IMR-90 (cell line): ENCODE measurements around the gene PSMA1. TPM values are rescaled to one million over a fixed set of nuclear protein-coding genes. Genes with fewer than 3 reads are reported as not detected.

ENCODE experiments used
- ATAC-seq: fragments of 200-7000 bp; cut with Tn5 transposase; 2 replicates; pipeline ENCODE4 v1.9.1; 2020; ENCODE audit warnings: low read depth, mild to moderate bottlenecking, moderate library complexity
- BruUV-seq: library from RNA; stranded (reverse); fragments of 400-500 nt; replicated peaks from 2 replicates; lab custom pipeline; 2021; lab: Mats Ljungman, UMichigan
- CTCF ChIA-PET: fragments of 300-600 bp; formaldehyde crosslinking; extraction: SDS; loops from one replicate; lab custom pipeline; 2021; ENCODE audit warnings: antibody characterized with exemption; lab: Yijun Ruan, JAX
- POLR2A ChIA-PET: fragments of 300-600 bp; sonication (Branson Sonifier 250); formaldehyde crosslinking; loops from one replicate; lab custom pipeline; 2022; ENCODE audit warnings: antibody characterized with exemption; ENCODE audit not compliant: unreplicated experiment; lab: Charles Lee
- DNase-seq: peaks from one replicate; pipeline ENCODE4 v3.0.0; 2013
- H2AFZ ChIP-seq: replicated peaks from 2 replicates; pipeline ENCODE3; 2013; ENCODE audit warnings: low read length, mild to moderate bottlenecking; ENCODE audit not compliant: poor library complexity
- H2AK5ac ChIP-seq: 2 replicates; pipeline ENCODE4 v1.6.1; 2013; ENCODE audit warnings: low read depth, low read length, inconsistent platforms
- H2AK9ac ChIP-seq: replicated peaks from 2 replicates; pipeline ENCODE3; 2013; ENCODE audit warnings: mild to moderate bottlenecking, low read depth, low read length, moderate library complexity; ENCODE audit not compliant: poor library complexity
- H2BK120ac ChIP-seq: 2 replicates; pipeline ENCODE4 v1.6.1; 2013; ENCODE audit warnings: low read depth, low read length, inconsistent platforms
- H2BK15ac ChIP-seq: 3 replicates; pipeline ENCODE4 v1.6.1; 2013; ENCODE audit warnings: low read depth, low read length, inconsistent platforms
- H2BK20ac ChIP-seq: 2 replicates; pipeline ENCODE4 v1.6.1; 2013; ENCODE audit warnings: low read depth, mild to moderate bottlenecking, inconsistent platforms, low read length, moderate library complexity
- H2BK5ac ChIP-seq: 2 replicates; pipeline ENCODE4 v1.6.1; 2013; ENCODE audit warnings: mild to moderate bottlenecking, low read depth, low read length, inconsistent platforms; ENCODE audit not compliant: poor library complexity, severe bottlenecking
- H3K14ac ChIP-seq: replicated peaks from 2 replicates; pipeline ENCODE4 v1.6.1; 2013; ENCODE audit warnings: low read depth, low read length, inconsistent platforms
- H3K18ac ChIP-seq: 2 replicates; pipeline ENCODE4 v1.6.1; 2013; ENCODE audit warnings: low read depth, low read length, control low read depth
- H3K23ac ChIP-seq: 2 replicates; pipeline ENCODE4 v1.6.1; 2013; ENCODE audit warnings: low read depth, low read length, inconsistent platforms
- H3K27ac ChIP-seq: 2 replicates; pipeline ENCODE4 v1.5.1; 2013; ENCODE audit warnings: mild to moderate bottlenecking, control low read depth, low read length; ENCODE audit not compliant: insufficient read depth
- H3K27me3 ChIP-seq: 2 replicates; pipeline ENCODE4 v1.6.1; 2013; ENCODE audit warnings: low read length; ENCODE audit not compliant: control insufficient read depth, insufficient read depth
- H3K36me3 ChIP-seq: 2 replicates; pipeline ENCODE4 v1.6.1; 2013; ENCODE audit warnings: low read length, mixed read lengths; ENCODE audit not compliant: control insufficient read depth, insufficient read depth
- H3K4ac ChIP-seq: 2 replicates; pipeline ENCODE4 v1.6.1; 2013; ENCODE audit warnings: low read depth, low read length, inconsistent platforms
- H3K4me1 ChIP-seq: 2 replicates; pipeline ENCODE4 v1.6.1; 2013; ENCODE audit warnings: low read length, mixed read lengths; ENCODE audit not compliant: control insufficient read depth, insufficient read depth
- H3K4me2 ChIP-seq: 2 replicates; pipeline ENCODE4 v1.6.1; 2013; ENCODE audit warnings: low read depth, mild to moderate bottlenecking, control low read depth, low read length, moderate library complexity
- H3K4me3 ChIP-seq: 2 replicates; pipeline ENCODE4 v1.5.1; 2013; ENCODE audit warnings: low read depth, mild to moderate bottlenecking, control low read depth, low read length, moderate library complexity; ENCODE audit not compliant: insufficient read depth
- H3K56ac ChIP-seq: 2 replicates; pipeline ENCODE4 v1.6.1; 2013; ENCODE audit warnings: low read length, inconsistent platforms; ENCODE audit not compliant: insufficient read depth; ENCODE audit errors: extremely low read depth
- H3K79me1 ChIP-seq, 2 experiments: 2 replicates each; pipeline ENCODE4 v1.6.1; 2013; ENCODE audit warnings: low read length in 2 of 2, inconsistent platforms in 1 of 2, low read depth in 1 of 2
- H3K9ac ChIP-seq: 2 replicates; pipeline ENCODE4 v1.6.1; 2013; ENCODE audit warnings: low read depth, low read length, control low read depth
- H3K9me1 ChIP-seq: 2 replicates; pipeline ENCODE4 v1.6.1; 2013; ENCODE audit warnings: low read length, inconsistent platforms; ENCODE audit not compliant: insufficient read depth
- H3K9me3 ChIP-seq: 2 replicates; pipeline ENCODE4 v1.6.1; 2013; ENCODE audit warnings: low read length; ENCODE audit not compliant: control insufficient read depth, insufficient read depth
- H4K20me1 ChIP-seq: 2 replicates; pipeline ENCODE4 v1.6.1; 2013; ENCODE audit warnings: low read length, inconsistent platforms; ENCODE audit not compliant: insufficient read depth
- H4K5ac ChIP-seq: 2 replicates; pipeline ENCODE4 v1.6.1; 2013; ENCODE audit warnings: mild to moderate bottlenecking, low read depth, low read length, control low read depth
- H4K8ac ChIP-seq, 2 experiments: 2 replicates each; pipeline ENCODE4 v1.6.1; 2013; ENCODE audit warnings: low read depth in 2 of 2, low read length in 2 of 2, control low read depth in 1 of 2, inconsistent platforms in 1 of 2
- H4K91ac ChIP-seq: 2 replicates; pipeline ENCODE4 v1.6.1; 2013; ENCODE audit warnings: low read depth, low read length, inconsistent platforms; ENCODE audit not compliant: insufficient read depth
- BHLHE40 ChIP-seq: fragments of 150-350 bp; IDR thresholded peaks from 2 replicates; pipeline ENCODE4 v1.6.1; 2016; ENCODE audit warnings: mild to moderate bottlenecking, low read depth, low read length
- CEBPB ChIP-seq: IDR thresholded peaks from 2 replicates; pipeline ENCODE4 v1.6.1; 2012; ENCODE audit warnings: low read depth, low read length, improper control_type of control experiment
- CHD1 ChIP-seq: IDR thresholded peaks from 2 replicates; pipeline ENCODE4 v1.6.1; 2012; ENCODE audit warnings: low read depth, low read length, improper control_type of control experiment
- CTCF ChIP-seq: conservative IDR thresholded peaks from 2 replicates; pipeline ENCODE4 v1.5.1; 2012; ENCODE audit warnings: mild to moderate bottlenecking, low read depth, low read length, improper control_type of control experiment
- ELK1 ChIP-seq: fragments of 150-350 bp; IDR thresholded peaks from 2 replicates; pipeline ENCODE4 v1.6.1; 2016; ENCODE audit warnings: low read depth, mild to moderate bottlenecking, low read length, moderate library complexity, borderline replicate concordance
- FOS ChIP-seq: fragments of 150-350 bp; IDR thresholded peaks from 2 replicates; pipeline ENCODE4 v1.6.1; 2016; ENCODE audit warnings: low read depth, low read length
- MAFK ChIP-seq: IDR thresholded peaks from 2 replicates; pipeline ENCODE4 v1.6.1; 2012; ENCODE audit warnings: low read depth, low read length, improper control_type of control experiment
- MAZ ChIP-seq: IDR thresholded peaks from 2 replicates; pipeline ENCODE4 v1.6.1; 2012; ENCODE audit warnings: low read depth, mild to moderate bottlenecking, low read length, improper control_type of control experiment, moderate library complexity, borderline replicate concordance
- MXI1 ChIP-seq: IDR thresholded peaks from 2 replicates; pipeline ENCODE4 v1.6.1; 2012; ENCODE audit warnings: low read depth, mild to moderate bottlenecking, low read length, moderate library complexity, borderline replicate concordance
- NFE2L2 ChIP-seq: fragments of 150-350 bp; IDR thresholded peaks from 2 replicates; pipeline ENCODE4 v1.6.1; 2016; ENCODE audit warnings: low read depth, mild to moderate bottlenecking, low read length
- POLR2A ChIP-seq: IDR thresholded peaks from 2 replicates; pipeline ENCODE4 v1.6.1; 2012; ENCODE audit warnings: mild to moderate bottlenecking, low read depth, low read length
- RAD21 ChIP-seq: IDR thresholded peaks from 2 replicates; pipeline ENCODE4 v1.6.1; 2012; ENCODE audit warnings: low read length, improper control_type of control experiment
- RCOR1 ChIP-seq: IDR thresholded peaks from 2 replicates; pipeline ENCODE4 v1.6.1; 2012; ENCODE audit warnings: mild to moderate bottlenecking, low read length, improper control_type of control experiment; ENCODE audit not compliant: insufficient replicate concordance
- RFX5 ChIP-seq: IDR thresholded peaks from 2 replicates; pipeline ENCODE4 v1.8.0; 2012; ENCODE audit warnings: low read depth, mild to moderate bottlenecking, low read length, moderate library complexity
- SMC3 ChIP-seq: fragments of 150-350 bp; IDR thresholded peaks from 2 replicates; pipeline ENCODE4 v1.6.1; 2016; ENCODE audit warnings: low read depth, mild to moderate bottlenecking, antibody characterized with exemption, low read length, moderate library complexity
- USF2 ChIP-seq: fragments of 150-350 bp; IDR thresholded peaks from 2 replicates; pipeline ENCODE4 v1.6.1; 2017; ENCODE audit warnings: mild to moderate bottlenecking, antibody characterized with exemption, low read length, low read depth
- WGBS, 2 experiments: methylation state at CpG; one replicate each; pipeline versions ENCODE4 v1.1.5 to v1.1.7; 2013; ENCODE audit warnings: missing lambda C conversion rate in 2 of 2; ENCODE audit not compliant: insufficient read length in 1 of 2; ENCODE audit errors: extremely low coverage in 2 of 2; 5-methylcytosine and 5-hydroxymethylcytosine counted together
- dilution Hi-C: fragments of 300-500 bp; cut with HindIII; formaldehyde crosslinking; loops from one replicate; pipeline ENCODE4 v1.14.3; 2018; ENCODE audit warnings: low sequenced_read_pairs; ENCODE audit not compliant: unreplicated experiment
- in situ Hi-C: fragments of 300-500 bp; cut with MboI; formaldehyde crosslinking; loops from 3 replicates; pipeline ENCODE4 v1.14.3; 2019; ENCODE audit warnings: low sequenced_read_pairs, inconsistent platforms, mixed read lengths
- intact Hi-C: fragments of 100-400 bp; cut with micrococcal nuclease; formaldehyde crosslinking; loops from 2 replicates; pipeline ENCODE4 v1.10.0; 2022
- polyA plus RNA-seq, 3 experiments: library from polyadenylated mRNA; depleted of rRNA; stranded (reverse); fragments of >200 nt; gene quantifications; 2 replicates each; pipeline ENCODE4 v1.2.3, GENCODE V29; 2012; ENCODE audit warnings: low replicate concordance in 1 of 3
- total RNA-seq: library from RNA; depleted of rRNA; stranded (reverse); fragments of >200 nt; gene quantifications from 2 replicates; pipeline ENCODE4 v1.2.3, GENCODE V29; 2012

Gene PSMA1
- total and polyA plus RNA-seq, 2 of the 4 experiments (the other 2 are of a cell fraction), result 179 to 194 TPM

- Histone ChIP-seq H3K4me3 (no peak overlapping the region), H2BK5ac (no peak overlapping the region), H3K56ac (no peak overlapping the region), H4K91ac (no peak overlapping the region), H3K9ac (no peak overlapping the region), H4K5ac (no peak overlapping the region), H2BK120ac (no peak overlapping the region), H2BK20ac (no peak overlapping the region), H3K9me3 (no peaks in the 10 kb centered on the region), H3K9me1 (no peaks in the 10 kb centered on the region), H3K14ac (no peak overlapping the region), H2AK9ac (no peak overlapping the region), H3K4me2 (no peak overlapping the region), H2AFZ (no peak overlapping the region), H3K4me1 (no peaks in the 10 kb centered on the region), H2BK15ac (no peak overlapping the region), H3K18ac (no peak overlapping the region), H3K79me1 (no peaks in the 10 kb centered on the region), H3K4ac (no peak overlapping the region), H4K20me1 (no peaks in the 10 kb centered on the region), H3K27ac (no peak overlapping the region), H3K27me3 (peaks cover 4% of the 10 kb centered on the region; the same call in 1 of the 2 replicates), H2AK5ac (no peak overlapping the region), H3K36me3 (no peaks in the 10 kb centered on the region), H4K8ac (no peak overlapping the region), H3K23ac (no peak overlapping the region)
- CTCF ChIA-PET, result no interaction called here
- ATAC-seq (no peak; the same call in 1 of the 2 replicates), DNase-seq (no peak)
- POLR2A ChIA-PET, result no interaction called here
- dilution Hi-C loops (no loop called here), in situ Hi-C loops (no loop called here), intact Hi-C loops (no loop called here)
- no CpG with 5 or more reads among the region's 2 CpGs for WGBS, 2 experiments
- BruUV-seq, result no TSS peak
- TF ChIP-seq RCOR1, result no peak
- TF ChIP-seq SMC3, result no peak
- no peak for TF ChIP-seq CTCF
- no peak for TF ChIP-seq RFX5
- no peak for TF ChIP-seq RAD21
- no peak for TF ChIP-seq POLR2A
- no peak for TF ChIP-seq ELK1
- TF ChIP-seq CEBPB, result no peak
- no peak for TF ChIP-seq CHD1
- no peak for TF ChIP-seq MXI1
- TF ChIP-seq USF2, result no peak
- TF ChIP-seq MAZ, result no peak
- TF ChIP-seq FOS, result no peak
- TF ChIP-seq MAFK, result no peak
- no peak for TF ChIP-seq NFE2L2
- TF ChIP-seq BHLHE40, result no peak
Observed at GRCh38 chr11:14554959-14555358, 34.8 kb upstream of the PSMA1 start.
